ENCODE data around the gene CACNG4. TPM values are rescaled to one million over a fixed set of nuclear protein-coding genes. Genes with fewer than 3 reads are reported as not detected.

Gene CACNG4
- total and polyA plus RNA-seq, 4 donors: 2.3 to 9.4 (median 4.1) TPM

DNA sequence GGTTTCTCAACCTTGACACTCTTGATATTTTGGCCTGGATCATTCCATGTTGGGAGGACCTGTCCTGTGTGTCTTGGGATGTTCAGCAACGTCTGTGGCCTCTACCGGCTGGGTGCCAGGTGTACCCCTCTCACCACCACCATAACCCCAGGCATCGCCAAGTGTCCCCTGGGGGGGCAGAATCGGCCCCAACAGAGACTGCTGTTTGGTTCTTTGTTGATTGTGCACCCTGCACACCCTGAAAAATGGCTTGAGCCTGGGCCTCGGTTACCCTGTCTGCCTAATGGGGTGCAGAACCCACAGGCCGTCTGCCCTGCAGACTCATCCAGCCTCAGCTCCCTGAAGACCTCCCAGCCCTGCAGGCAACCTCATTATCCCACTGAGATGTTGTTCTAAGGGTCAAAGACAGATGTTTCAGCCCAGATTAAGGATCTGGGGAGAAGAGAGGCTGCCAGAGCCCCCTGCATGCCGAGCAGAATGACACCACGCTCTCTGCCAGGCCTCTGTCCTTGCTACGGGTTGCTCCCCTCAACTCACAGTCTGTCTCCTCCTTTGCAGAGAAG lies 89.0 kb downstream of the CACNG4 start:
- Histone ChIP-seq H3K4me3 (no peak overlapping the region), H3K27ac (ENCODE audit: low read depth in 1 of 2, low read length in 1 of 2) (no peak overlapping the region), H3K4me1 (ENCODE audit: control insufficient read depth in 5 of 5, insufficient read depth in 5 of 5, low read length in 5 of 5) (peaks cover 0 to 4% (median 0%) of the 10 kb centered on the region in 5 donors), H3K36me3 (ENCODE audit: control insufficient read depth in 4 of 4, insufficient read depth in 4 of 4, low read length in 4 of 4) (no peaks in the 10 kb centered on the region), H3K9me3 (ENCODE audit: control insufficient read depth in 4 of 4, insufficient read depth in 3 of 4, low read length in 3 of 4) (peaks cover 0 to 15% (median 7%) of the 10 kb centered on the region in 4 donors), H3K9ac (ENCODE audit: insufficient read depth in 1 of 2, low read length in 2 of 2) (no peak overlapping the region), H3K27me3 (ENCODE audit: control insufficient read depth in 3 of 3, insufficient read depth in 3 of 3, low read length in 2 of 3) (no peaks in the 10 kb centered on the region)
- DNase-seq (no peak), ATAC-seq (ENCODE audit: insufficient read depth, low FRiP score) (no peak)
- TF ChIP-seq, protein P1, sequence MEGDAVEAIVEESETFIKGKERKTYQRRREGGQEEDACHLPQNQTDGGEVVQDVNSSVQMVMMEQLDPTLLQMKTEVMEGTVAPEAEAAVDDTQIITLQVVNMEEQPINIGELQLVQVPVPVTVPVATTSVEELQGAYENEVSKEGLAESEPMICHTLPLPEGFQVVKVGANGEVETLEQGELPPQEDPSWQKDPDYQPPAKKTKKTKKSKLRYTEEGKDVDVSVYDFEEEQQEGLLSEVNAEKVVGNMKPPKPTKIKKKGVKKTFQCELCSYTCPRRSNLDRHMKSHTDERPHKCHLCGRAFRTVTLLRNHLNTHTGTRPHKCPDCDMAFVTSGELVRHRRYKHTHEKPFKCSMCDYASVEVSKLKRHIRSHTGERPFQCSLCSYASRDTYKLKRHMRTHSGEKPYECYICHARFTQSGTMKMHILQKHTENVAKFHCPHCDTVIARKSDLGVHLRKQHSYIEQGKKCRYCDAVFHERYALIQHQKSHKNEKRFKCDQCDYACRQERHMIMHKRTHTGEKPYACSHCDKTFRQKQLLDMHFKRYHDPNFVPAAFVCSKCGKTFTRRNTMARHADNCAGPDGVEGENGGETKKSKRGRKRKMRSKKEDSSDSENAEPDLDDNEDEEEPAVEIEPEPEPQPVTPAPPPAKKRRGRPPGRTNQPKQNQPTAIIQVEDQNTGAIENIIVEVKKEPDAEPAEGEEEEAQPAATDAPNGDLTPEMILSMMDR (IDR thresholded peaks at IDR 0.05; ENCODE audit: control extremely low read depth, extremely low read depth): no peak
- WGBS, 2 donors: 90 to 92% methylated on average over 9 of the region's 9 CpGs

DNA sequence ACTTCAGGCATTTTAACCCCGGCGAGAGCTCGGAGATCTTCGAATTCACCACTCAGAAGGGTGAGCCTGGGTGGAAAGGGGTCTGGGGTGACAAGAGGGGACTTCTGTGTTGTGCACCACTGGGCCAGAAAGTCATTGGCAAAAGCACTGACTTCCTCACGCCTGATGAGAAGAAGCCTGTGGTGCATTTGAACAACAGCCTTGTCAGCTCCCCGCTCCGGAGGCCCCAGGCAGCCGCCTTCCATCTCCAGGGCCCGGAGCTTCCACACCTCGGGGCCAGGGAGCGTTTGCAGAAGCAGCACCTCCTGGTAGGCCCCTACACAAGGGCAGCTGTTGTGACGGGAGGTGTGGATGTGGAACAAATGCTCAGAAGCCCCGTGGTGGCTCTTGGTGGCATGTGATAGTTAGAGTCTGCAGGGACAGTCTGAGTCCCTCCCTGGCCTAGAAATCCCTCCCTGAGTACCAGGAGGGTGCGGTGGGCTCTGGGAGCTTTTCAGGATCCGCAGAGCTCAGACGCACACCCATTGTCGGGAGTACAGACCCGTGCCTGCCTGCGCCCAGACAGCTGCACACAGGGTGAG lies 89.6 kb downstream of the CACNG4 start:
- H3K36me3 ChIP-seq (ENCODE audit: control insufficient read depth in 4 of 4, insufficient read depth in 4 of 4, low read length in 4 of 4): no peaks in the 10 kb centered on the region
- H3K27ac ChIP-seq (ENCODE audit: low read depth in 1 of 2, low read length in 1 of 2): no peak overlapping the region
- DNase-seq (peak; percentile 26 to 37 (median 32)), ATAC-seq (ENCODE audit: insufficient read depth, low FRiP score) (no peak)
- peaks cover 0 to 14% (median 5%) of the 10 kb centered on the region in 4 donors for H3K9me3 ChIP-seq (ENCODE audit: control insufficient read depth in 4 of 4, insufficient read depth in 3 of 4, low read length in 3 of 4)
- H3K9ac ChIP-seq (ENCODE audit: insufficient read depth in 1 of 2, low read length in 2 of 2): no peak overlapping the region
- no peaks in the 10 kb centered on the region for H3K27me3 ChIP-seq (ENCODE audit: control insufficient read depth in 3 of 3, insufficient read depth in 3 of 3, low read length in 2 of 3)
- H3K4me1 ChIP-seq (ENCODE audit: control insufficient read depth in 5 of 5, insufficient read depth in 5 of 5, low read length in 5 of 5): peaks cover 0 to 4% (median 0%) of the 10 kb centered on the region in 5 donors
- peak overlapping the region; percentile 2 for H3K4me3 ChIP-seq
- TF ChIP-seq, protein P1 (IDR thresholded peaks at IDR 0.05; ENCODE audit: control extremely low read depth, extremely low read depth): no peak
- WGBS, 2 donors: 84% methylated on average over 19 of the region's 19 CpGs

DNA sequence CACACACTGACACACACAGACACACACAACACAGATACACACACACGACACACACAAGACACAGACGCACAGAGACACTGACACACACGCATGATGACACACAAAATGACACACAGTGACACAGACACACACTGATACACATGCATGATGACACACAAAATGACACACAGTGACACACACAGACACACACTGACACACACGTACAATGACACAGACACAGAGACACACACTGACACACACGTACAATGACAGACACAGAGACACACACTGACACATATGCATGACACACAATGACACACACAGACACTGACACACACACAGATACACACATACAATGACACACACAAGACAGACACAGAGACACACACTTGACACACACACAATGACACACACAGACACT lies 90.1 kb downstream of the CACNG4 start:
- H3K27ac ChIP-seq (ENCODE audit: low read depth in 1 of 2, low read length in 1 of 2): no peak overlapping the region
- TF ChIP-seq, protein P1 (IDR thresholded peaks at IDR 0.05; ENCODE audit: control extremely low read depth, extremely low read depth): no peak
- DNase-seq: peak in 1 of 3 donors; percentile 0
- H3K27me3 ChIP-seq (ENCODE audit: control insufficient read depth in 3 of 3, insufficient read depth in 3 of 3, low read length in 2 of 3): no peaks in the 10 kb centered on the region
- H3K4me1 ChIP-seq (ENCODE audit: control insufficient read depth in 5 of 5, insufficient read depth in 5 of 5, low read length in 5 of 5): peaks cover 0 to 4% (median 0%) of the 10 kb centered on the region in 5 donors
- peaks cover 0 to 11% (median 2%) of the 10 kb centered on the region in 4 donors for H3K9me3 ChIP-seq (ENCODE audit: control insufficient read depth in 4 of 4, insufficient read depth in 3 of 4, low read length in 3 of 4)
- no peak for ATAC-seq (ENCODE audit: insufficient read depth, low FRiP score)
- H3K4me3 ChIP-seq: peak overlapping the region; percentile 2
- H3K36me3 ChIP-seq (ENCODE audit: control insufficient read depth in 4 of 4, insufficient read depth in 4 of 4, low read length in 4 of 4): no peaks in the 10 kb centered on the region
- no peak overlapping the region for H3K9ac ChIP-seq (ENCODE audit: insufficient read depth in 1 of 2, low read length in 2 of 2)
- 75 to 90% methylated on average over 5 of the region's 5 CpGs for WGBS, 2 donors

Measured in lung (tissue), 12 donors.